ENCODE measurements around the gene APBA2.
"Not testable (repeated sequence)": the region's sequence is repeated elsewhere in the genome, so short reads cannot be mapped to it uniquely, and the experiment has no call there.

APBA2 gene

GRCh38 chr15:29143909-29144635 is 258.3 kb downstream of the APBA2 start:
- DNase-seq (ENCODE audit: low read depth in 2 of 2, low spot score in 1 of 2), result no peak

- no peak for DNase-seq (ENCODE audit: low read depth in 2 of 2, low spot score in 1 of 2)
Observed at GRCh38 chr15:29149738-29150075, 263.9 kb downstream of the APBA2 start.

GRCh38 chr15:29150515-29151483 is 265.0 kb downstream of the APBA2 start:
- no peak for DNase-seq (ENCODE audit: low read depth in 2 of 2, low spot score in 1 of 2)

GRCh38 chr15:29151484-29151857 is 265.7 kb downstream of the APBA2 start:
- no peak for DNase-seq (ENCODE audit: low read depth in 2 of 2, low spot score in 1 of 2)

- no peak for DNase-seq (ENCODE audit: low read depth in 2 of 2, low spot score in 1 of 2)
Observed at GRCh38 chr15:29156521-29156920, 270.7 kb downstream of the APBA2 start.

GRCh38 chr15:29159771-29160455 is 274.1 kb downstream of the APBA2 start:
- no peak for DNase-seq (ENCODE audit: low read depth in 2 of 2, low spot score in 1 of 2)

GRCh38 chr15:29162411-29162810 is 276.6 kb downstream of the APBA2 start:
- no peak for DNase-seq (ENCODE audit: low read depth in 2 of 2, low spot score in 1 of 2)

- not testable (repeated sequence) for DNase-seq (ENCODE audit: low read depth in 2 of 2, low spot score in 1 of 2)
Observed at GRCh38 chr15:29167122-29167521, 281.3 kb downstream of the APBA2 start.
